ENCODE data around the gene ST3GAL4. TPM values are rescaled to one million over a fixed set of nuclear protein-coding genes. Genes with fewer than 3 reads are reported as not detected.

Gene ST3GAL4
- total and polyA plus RNA-seq, 9 of the 15 experiments (the other 6 are each of a cell fraction or from before 2014, with no cell fraction given) = 0.27 to 22.9 (median 10.5) TPM

GRCh38 chr11:126405906-126406305, 50.4 kb downstream of the ST3GAL4 start:
- no peaks in the 10 kb centered on the region for H3K4me1 ChIP-seq (replicated peaks in 1 of 2; ENCODE audit: control insufficient read depth in 2 of 2, insufficient read depth in 2 of 2, low read length in 2 of 2)
- no peak overlapping the region for H3K27ac ChIP-seq (ENCODE audit: extremely low read depth, low read depth, low read length)
- intact Hi-C loops (cut with micrococcal nuclease) = no loop called here
- BruUV-seq (replicated peaks) = no TSS peak
- H3K9ac ChIP-seq (ENCODE audit: insufficient read depth in 1 of 2, low read depth in 2 of 2, low read length in 2 of 2) = peak overlapping the region in 1 of 2 experiments; percentile 48; a peak in 1 of 4 replicates
- TF ChIP-seq E2F3 (CRISPR knock-in tag; IDR thresholded peaks at IDR 0.05) (no peak), BCOR (IDR thresholded peaks at IDR 0.05) (no peak), PRPF4 (IDR thresholded peaks at IDR 0.05; ENCODE audit: insufficient read depth, low read depth, low read length, poor library complexity, severe bottlenecking) (no peak), ZNF347 (CRISPR knock-in tag; IDR thresholded peaks at IDR 0.05; ENCODE audit: low read depth) (no peak), E4F1 (CRISPR knock-in tag; IDR thresholded peaks at IDR 0.05; ENCODE audit: borderline replicate concordance) (no peak), RFX7 (CRISPR knock-in tag; IDR thresholded peaks at IDR 0.05) (no peak), PKNOX1 (IDR thresholded peaks at IDR 0.05) (no peak), BDP1 (IDR thresholded peaks at IDR 0.05; ENCODE audit: insufficient read depth, insufficient read length) (no peak)
- TF ChIP-seq, protein P1, sequence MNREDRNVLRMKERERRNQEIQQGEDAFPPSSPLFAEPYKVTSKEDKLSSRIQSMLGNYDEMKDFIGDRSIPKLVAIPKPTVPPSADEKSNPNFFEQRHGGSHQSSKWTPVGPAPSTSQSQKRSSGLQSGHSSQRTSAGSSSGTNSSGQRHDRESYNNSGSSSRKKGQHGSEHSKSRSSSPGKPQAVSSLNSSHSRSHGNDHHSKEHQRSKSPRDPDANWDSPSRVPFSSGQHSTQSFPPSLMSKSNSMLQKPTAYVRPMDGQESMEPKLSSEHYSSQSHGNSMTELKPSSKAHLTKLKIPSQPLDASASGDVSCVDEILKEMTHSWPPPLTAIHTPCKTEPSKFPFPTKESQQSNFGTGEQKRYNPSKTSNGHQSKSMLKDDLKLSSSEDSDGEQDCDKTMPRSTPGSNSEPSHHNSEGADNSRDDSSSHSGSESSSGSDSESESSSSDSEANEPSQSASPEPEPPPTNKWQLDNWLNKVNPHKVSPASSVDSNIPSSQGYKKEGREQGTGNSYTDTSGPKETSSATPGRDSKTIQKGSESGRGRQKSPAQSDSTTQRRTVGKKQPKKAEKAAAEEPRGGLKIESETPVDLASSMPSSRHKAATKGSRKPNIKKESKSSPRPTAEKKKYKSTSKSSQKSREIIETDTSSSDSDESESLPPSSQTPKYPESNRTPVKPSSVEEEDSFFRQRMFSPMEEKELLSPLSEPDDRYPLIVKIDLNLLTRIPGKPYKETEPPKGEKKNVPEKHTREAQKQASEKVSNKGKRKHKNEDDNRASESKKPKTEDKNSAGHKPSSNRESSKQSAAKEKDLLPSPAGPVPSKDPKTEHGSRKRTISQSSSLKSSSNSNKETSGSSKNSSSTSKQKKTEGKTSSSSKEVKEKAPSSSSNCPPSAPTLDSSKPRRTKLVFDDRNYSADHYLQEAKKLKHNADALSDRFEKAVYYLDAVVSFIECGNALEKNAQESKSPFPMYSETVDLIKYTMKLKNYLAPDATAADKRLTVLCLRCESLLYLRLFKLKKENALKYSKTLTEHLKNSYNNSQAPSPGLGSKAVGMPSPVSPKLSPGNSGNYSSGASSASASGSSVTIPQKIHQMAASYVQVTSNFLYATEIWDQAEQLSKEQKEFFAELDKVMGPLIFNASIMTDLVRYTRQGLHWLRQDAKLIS (CRISPR knock-in tag; IDR thresholded peaks at IDR 0.05) = no peak
- TF ChIP-seq, protein P2, sequence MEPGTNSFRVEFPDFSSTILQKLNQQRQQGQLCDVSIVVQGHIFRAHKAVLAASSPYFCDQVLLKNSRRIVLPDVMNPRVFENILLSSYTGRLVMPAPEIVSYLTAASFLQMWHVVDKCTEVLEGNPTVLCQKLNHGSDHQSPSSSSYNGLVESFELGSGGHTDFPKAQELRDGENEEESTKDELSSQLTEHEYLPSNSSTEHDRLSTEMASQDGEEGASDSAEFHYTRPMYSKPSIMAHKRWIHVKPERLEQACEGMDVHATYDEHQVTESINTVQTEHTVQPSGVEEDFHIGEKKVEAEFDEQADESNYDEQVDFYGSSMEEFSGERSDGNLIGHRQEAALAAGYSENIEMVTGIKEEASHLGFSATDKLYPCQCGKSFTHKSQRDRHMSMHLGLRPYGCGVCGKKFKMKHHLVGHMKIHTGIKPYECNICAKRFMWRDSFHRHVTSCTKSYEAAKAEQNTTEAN (CRISPR knock-in tag; IDR thresholded peaks at IDR 0.05) = no peak
- TF ChIP-seq, protein P3, sequence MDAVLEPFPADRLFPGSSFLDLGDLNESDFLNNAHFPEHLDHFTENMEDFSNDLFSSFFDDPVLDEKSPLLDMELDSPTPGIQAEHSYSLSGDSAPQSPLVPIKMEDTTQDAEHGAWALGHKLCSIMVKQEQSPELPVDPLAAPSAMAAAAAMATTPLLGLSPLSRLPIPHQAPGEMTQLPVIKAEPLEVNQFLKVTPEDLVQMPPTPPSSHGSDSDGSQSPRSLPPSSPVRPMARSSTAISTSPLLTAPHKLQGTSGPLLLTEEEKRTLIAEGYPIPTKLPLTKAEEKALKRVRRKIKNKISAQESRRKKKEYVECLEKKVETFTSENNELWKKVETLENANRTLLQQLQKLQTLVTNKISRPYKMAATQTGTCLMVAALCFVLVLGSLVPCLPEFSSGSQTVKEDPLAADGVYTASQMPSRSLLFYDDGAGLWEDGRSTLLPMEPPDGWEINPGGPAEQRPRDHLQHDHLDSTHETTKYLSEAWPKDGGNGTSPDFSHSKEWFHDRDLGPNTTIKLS (IDR thresholded peaks at IDR 0.05; ENCODE audit: borderline replicate concordance, low read depth) = no peak
- ATAC-seq (peak; percentile 16; the same call in 1 of the 3 replicates), DNase-seq (ENCODE audit: extremely low read depth in 1 of 4, low spot score in 3 of 4) (no peak), FAIRE-seq (no peak)
- POLR2A ChIA-PET = interaction anchor here (0.6 to 1.0 kb wide), 2 partner anchors 123 to 132 kb away, joined by 3 to 4 read pairs; partner anchors contain the start of gene TIRAP
- 64% methylated on average over 5 of the region's 7 CpGs for WGBS (ENCODE audit: insufficient coverage, low coverage, missing lambda C conversion rate)
- H3K9me3 ChIP-seq (replicated peaks; ENCODE audit: control insufficient read depth, insufficient read depth, low read depth, low read length) = no peaks in the 10 kb centered on the region
- H3K36me3 ChIP-seq (ENCODE audit: control insufficient read depth, insufficient read depth, low read length) = peaks cover 5% of the 10 kb centered on the region; the same call in 2 of the 3 replicates
- H3K9me1 ChIP-seq (ENCODE audit: control insufficient read depth, insufficient read depth, low read length) = peaks cover 2% of the 10 kb centered on the region
- CTCF ChIA-PET (ENCODE audit: low intra/inter-chr PET ratio) = no interaction called here
- H3K27me3 ChIP-seq (ENCODE audit: control insufficient read depth in 2 of 2, insufficient read depth in 2 of 2, low read length in 2 of 2) = no peaks in the 10 kb centered on the region
- H3K4me2 ChIP-seq (ENCODE audit: insufficient read depth, low read length) = no peak overlapping the region
- no peaks in the 10 kb centered on the region for H3K79me2 ChIP-seq (ENCODE audit: control insufficient read depth, insufficient read depth, low read length)
- no peak overlapping the region for H3K4me3 ChIP-seq
- H4K20me1 ChIP-seq (replicated peaks; ENCODE audit: control insufficient read depth, insufficient read depth, low read length) = peaks cover 25% of the 10 kb centered on the region
- no peak overlapping the region for H2AFZ ChIP-seq (ENCODE audit: low read depth, low read length)
- in situ Hi-C loops (cut with MboI) = loop anchor here (25.0 kb wide), 1 partner anchor 94 kb away; the partner anchor contains the start of gene DCPS

All from K562 (cell line).